ENCODE data around the gene AKTIP. TPM values are rescaled to one million over a fixed set of nuclear protein-coding genes. Genes with fewer than 3 reads are reported as not detected.
"Not testable (repeated sequence)": the region's sequence is repeated elsewhere in the genome, so short reads cannot be mapped to it uniquely, and the experiment has no call there.

Gene AKTIP
- total RNA-seq, 4 donors from 2014 or later: 45.0 to 53.7 (median 48.8) TPM

DNA sequence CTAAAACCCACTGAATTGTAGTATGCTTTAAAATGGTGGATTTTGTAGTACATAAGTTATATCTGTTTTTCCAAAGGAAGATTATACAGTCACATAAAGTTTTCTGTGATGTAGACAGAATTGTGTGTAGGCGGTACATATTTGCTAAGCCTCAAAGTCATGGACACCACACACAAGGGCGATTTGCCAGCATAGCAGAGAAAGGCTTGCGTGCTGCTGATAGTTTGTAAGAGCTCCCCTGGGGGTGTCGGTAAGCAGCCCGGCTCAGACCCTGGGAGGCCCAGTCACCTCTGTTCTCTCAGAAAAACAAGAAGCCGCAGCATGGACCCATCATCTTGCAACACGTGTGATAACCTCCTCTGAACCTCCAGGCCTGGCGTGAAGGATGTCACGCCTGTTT lies 38.3 kb upstream of the AKTIP start:
- H3K27me3 ChIP-seq: no peaks in the 10 kb centered on the region
- H3K36me3 ChIP-seq: no peaks in the 10 kb centered on the region
- H3K9me3 ChIP-seq: no peaks in the 10 kb centered on the region
- intact Hi-C loops (cut with DNase I; ENCODE audit: low total_unique reads): no loop called here
- TF ChIP-seq, protein P1, sequence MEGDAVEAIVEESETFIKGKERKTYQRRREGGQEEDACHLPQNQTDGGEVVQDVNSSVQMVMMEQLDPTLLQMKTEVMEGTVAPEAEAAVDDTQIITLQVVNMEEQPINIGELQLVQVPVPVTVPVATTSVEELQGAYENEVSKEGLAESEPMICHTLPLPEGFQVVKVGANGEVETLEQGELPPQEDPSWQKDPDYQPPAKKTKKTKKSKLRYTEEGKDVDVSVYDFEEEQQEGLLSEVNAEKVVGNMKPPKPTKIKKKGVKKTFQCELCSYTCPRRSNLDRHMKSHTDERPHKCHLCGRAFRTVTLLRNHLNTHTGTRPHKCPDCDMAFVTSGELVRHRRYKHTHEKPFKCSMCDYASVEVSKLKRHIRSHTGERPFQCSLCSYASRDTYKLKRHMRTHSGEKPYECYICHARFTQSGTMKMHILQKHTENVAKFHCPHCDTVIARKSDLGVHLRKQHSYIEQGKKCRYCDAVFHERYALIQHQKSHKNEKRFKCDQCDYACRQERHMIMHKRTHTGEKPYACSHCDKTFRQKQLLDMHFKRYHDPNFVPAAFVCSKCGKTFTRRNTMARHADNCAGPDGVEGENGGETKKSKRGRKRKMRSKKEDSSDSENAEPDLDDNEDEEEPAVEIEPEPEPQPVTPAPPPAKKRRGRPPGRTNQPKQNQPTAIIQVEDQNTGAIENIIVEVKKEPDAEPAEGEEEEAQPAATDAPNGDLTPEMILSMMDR (IDR thresholded peaks at IDR 0.05): no peak
- no peak for TF ChIP-seq POLR2A (IDR thresholded peaks at IDR 0.05)
- DNase-seq: no peak
- no peak overlapping the region for H3K4me3 ChIP-seq
- H3K27ac ChIP-seq: no peak overlapping the region
- H3K4me1 ChIP-seq: no peaks in the 10 kb centered on the region

DNA sequence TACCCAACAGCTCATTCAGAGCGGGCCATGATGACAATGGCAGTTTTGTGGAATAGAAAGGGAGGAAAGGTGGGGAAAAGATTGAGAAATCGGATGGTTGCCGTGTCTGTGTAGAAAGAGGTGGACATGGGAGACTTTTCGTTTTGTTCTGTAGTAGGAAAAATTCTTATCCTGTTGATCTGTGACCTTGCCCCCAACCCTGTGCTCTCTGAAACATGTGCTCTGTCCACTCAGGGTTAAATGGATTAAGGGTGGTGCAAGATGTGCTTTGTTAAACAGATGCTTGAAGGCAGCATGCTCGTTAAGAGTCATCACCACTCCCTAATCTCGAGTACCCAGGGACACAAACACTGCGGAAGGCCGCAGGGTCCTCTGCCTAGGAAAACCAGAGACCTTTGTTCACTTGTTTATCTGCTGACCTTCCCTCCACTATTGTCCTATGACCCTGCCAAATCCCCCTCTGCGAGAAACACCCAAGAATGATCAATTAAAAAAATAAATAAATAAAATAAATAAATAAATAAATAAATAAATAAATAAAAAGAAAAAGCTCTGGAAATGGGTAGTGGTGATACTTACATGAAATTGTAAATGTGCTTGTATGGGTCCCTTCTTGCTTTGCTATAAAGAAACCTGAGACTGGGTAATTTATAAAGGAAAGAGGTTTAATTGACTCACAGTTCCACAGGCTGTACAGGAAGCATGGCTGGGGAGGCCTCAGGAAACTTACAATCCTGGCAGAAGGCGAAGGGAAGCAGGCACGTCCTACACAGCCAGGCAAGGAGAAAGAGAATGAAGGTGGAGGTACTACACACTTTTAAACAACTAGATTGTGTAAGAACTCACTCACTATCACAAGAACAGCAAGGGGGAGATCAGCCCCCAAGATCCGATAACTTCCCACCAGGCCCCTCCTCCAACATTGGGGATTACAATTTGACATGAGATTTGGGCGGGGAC lies 37.0 kb upstream of the AKTIP start:
- H3K27ac ChIP-seq; intact Hi-C loops (cut with DNase I; ENCODE audit: low total_unique reads): not testable (repeated sequence)

DNA sequence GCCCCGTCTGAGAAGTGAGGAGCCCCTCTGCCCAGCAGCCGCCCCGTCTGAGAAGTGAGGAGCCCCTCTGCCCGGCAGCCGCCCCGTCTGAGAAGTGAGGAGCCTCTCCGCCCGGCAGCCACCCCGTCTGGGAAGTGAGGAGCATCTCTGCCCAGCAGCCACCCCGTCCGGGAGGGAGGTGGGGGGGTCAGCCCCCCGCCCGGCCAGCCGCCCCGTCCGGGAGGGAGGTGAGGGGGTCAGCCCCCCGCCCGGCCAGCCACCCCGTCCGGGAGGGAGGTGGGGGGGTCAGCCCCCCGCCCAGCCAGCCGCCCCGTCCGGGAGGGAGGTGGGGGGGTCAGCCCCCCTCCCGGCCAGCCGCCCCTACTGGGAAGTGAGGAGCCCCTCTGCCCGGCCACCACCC lies 36.3 kb upstream of the AKTIP start:
- DNase-seq; H3K27me3 ChIP-seq; H3K4me3 ChIP-seq; H3K27ac ChIP-seq; H3K4me1 ChIP-seq; H3K9me3 ChIP-seq; H3K36me3 ChIP-seq; intact Hi-C loops (cut with DNase I; ENCODE audit: low total_unique reads): not testable (repeated sequence)

More for the DNA sequence above, 37.0 kb upstream of the AKTIP start:
- H3K36me3 ChIP-seq, DNase-seq, H3K4me1 ChIP-seq, H3K9me3 ChIP-seq, H3K27me3 ChIP-seq, H3K4me3 ChIP-seq: not testable (repeated sequence)

DNA sequence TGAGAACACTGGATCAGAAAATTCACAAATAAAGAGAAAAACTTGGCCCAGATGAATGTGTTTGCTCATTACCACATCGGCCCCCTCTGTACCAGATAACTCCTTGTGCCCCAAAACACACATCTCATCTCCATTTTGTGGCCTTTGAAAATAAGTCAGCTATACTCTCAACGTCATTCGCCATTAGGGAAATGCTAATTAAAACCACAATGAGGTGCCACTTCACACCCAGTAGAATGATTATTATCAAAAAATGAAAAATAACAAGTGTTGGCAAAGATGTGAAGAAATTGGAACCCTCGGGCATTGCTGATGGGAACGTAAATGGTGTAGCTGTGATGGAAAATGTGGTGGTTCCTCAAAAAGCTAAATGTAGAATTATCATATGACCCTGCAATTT lies 34.6 kb upstream of the AKTIP start:
- no peak overlapping the region for H3K4me3 ChIP-seq

DNA sequence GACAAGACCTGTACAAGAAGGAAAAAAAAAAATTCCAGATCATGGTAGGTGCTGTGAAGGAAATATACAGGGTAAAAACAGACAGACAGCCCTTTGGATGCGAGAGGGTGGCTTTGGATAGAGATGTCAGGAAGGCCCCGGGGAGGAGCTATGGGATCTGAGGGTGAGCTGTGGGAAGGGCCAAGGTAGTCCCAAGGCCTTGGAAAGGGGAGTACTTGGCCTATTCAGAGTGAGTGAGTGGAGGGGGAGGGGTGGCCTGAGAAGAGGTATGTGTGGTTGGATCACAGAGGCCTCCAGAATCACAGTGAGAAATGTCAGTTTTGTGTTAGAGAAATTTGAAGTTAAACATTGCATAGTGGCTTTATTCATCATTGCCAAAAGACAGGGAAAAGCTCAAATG lies 31.2 kb upstream of the AKTIP start:
- no peak overlapping the region for H3K27ac ChIP-seq
- TF ChIP-seq, protein P1 (IDR thresholded peaks at IDR 0.05): no peak
- TF ChIP-seq POLR2A (IDR thresholded peaks at IDR 0.05): no peak
- DNase-seq: no peak
- H3K36me3 ChIP-seq: no peaks in the 10 kb centered on the region
- H3K4me3 ChIP-seq: no peak overlapping the region
- no peaks in the 10 kb centered on the region for H3K9me3 ChIP-seq
- H3K4me1 ChIP-seq: no peaks in the 10 kb centered on the region
- no peaks in the 10 kb centered on the region for H3K27me3 ChIP-seq
- intact Hi-C loops (cut with DNase I; ENCODE audit: low total_unique reads): no loop called here

More for the DNA sequence above, 34.6 kb upstream of the AKTIP start:
- Histone ChIP-seq H3K4me1 (no peaks in the 10 kb centered on the region), H3K27ac (no peak overlapping the region), H3K36me3 (no peaks in the 10 kb centered on the region), H3K27me3 (no peaks in the 10 kb centered on the region), H3K9me3 (no peaks in the 10 kb centered on the region)
- no peak for DNase-seq
- intact Hi-C loops (cut with DNase I; ENCODE audit: low total_unique reads): no loop called here
- TF ChIP-seq, protein P1 (IDR thresholded peaks at IDR 0.05): no peak
- no peak for TF ChIP-seq POLR2A (IDR thresholded peaks at IDR 0.05)

DNA sequence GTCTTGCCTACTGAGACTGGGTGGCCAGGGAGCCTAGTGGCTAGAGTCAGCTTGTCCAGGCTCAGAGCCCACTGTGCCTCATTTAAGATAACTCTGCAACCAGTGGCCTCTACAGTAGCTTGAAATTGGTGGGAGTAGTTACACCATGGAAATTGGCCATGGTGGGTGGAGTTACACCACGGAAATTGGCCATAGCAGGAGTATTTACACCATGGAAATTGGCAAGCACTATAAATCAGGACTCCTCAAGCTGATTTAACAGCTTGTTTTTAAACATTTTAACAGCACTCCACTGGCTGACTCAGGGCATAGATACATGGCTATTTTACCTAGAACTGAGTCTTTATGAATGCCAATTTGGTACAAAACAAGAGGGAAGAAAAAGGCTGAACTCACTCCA lies 27.7 kb upstream of the AKTIP start:
- no peak overlapping the region for H3K4me3 ChIP-seq
- H3K4me1 ChIP-seq: no peaks in the 10 kb centered on the region
- no peaks in the 10 kb centered on the region for H3K9me3 ChIP-seq
- TF ChIP-seq, protein P1 (IDR thresholded peaks at IDR 0.05): no peak
- TF ChIP-seq POLR2A (IDR thresholded peaks at IDR 0.05): no peak
- no peaks in the 10 kb centered on the region for H3K27me3 ChIP-seq
- H3K36me3 ChIP-seq: no peaks in the 10 kb centered on the region
- intact Hi-C loops (cut with DNase I; ENCODE audit: low total_unique reads): no loop called here
- no peak overlapping the region for H3K27ac ChIP-seq
- DNase-seq: no peak
